OCI-M2 (cell line): ENCODE data around the gene RDM1.

Experiments
- DNase-seq: peaks from one replicate; lab custom pipeline; 2025; ENCODE audit not compliant: unreplicated experiment; lab: John Stamatoyannopoulos, UW

Gene RDM1

DNA sequence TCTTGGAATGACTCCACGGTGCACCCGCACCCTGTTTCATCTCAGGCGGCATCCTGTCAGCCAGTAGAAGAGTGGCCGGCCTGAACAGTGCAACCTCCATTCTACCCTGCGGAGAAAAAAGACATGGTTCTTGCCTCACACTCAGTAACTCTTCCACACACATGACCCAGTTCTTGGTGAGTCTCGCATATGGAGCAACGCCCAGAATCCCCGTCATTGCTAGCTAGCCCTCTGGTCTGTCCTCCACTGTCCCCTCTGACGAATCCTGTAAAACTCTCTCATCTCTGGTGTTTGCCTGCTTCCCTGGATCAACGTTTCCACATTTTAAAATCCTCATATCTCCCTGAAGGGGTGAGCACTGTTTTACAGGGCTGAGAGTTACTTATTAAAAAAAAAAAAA lies 4.2 kb upstream of the RDM1 start:
- no peak for DNase-seq

DNA sequence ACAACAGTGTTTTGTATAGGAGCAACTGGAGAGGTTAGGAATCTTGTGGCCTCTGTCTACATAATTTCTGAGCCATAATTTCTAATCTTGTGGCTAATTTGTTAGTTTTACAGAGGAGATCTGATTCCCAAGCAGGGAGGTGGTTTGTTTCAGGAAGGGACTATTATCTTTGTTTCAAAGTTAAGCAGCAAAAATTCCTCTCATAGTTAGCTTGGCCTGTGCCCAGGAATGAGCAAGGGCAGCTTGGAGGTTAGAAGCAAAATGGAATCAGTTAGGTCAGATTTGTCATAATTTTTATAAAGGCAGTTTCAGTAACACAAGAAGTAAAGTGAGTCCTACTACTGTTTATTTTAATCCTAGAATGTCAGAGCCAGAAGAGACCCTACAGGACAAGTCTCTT lies 2.0 kb upstream of the RDM1 start:
- DNase-seq = no peak

DNA sequence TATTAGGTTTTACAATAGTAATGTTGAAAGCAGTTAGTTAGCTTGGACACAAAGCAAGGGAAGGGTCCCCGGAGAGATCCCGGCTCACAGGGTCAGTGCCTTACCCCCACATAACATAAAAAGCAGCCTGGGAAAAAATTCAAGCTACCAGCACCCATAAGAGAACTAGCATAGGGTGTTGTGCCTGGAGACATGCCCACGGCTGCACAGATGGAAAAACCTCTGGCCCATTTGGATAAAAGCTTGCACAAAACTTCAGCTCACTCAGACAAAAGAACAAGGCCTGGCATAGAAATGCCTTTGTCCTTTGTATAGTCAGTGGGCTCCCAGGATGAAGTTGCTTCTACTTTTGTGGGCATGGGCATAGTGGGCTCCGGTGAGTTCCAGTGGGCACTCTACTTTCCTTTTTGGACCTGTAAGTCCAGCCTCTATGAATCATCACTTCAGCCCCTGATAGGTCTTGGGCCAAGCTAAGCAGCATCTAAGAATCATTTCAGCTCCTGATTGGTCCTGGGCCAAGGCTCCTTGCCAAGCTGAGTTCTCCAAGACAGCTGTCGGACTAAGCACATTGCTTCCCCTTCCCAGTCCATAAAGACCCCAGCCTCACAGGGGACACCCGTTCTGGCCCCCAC lies 1.3 kb upstream of the RDM1 start:
- DNase-seq = no peak

DNA sequence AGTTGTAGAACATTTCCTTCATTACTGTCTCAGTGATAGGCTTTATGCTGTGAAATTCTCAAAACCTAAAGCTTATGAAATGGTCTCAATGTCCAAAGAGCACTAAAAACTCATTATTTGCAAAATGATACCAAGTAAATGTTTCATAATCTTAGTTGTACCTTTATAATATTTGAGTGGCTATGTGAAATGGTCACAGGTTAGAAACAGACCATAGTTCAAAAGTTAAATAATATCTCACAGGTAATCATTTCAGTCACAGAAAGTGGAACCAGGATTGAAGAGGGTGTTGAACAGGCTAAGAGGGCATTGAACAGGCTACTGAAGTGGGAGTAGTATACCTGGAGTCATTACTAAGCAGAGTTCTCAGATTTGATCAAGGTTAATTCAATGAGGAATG lies 2.9 kb downstream of the RDM1 start:
- DNase-seq = no peak

DNA sequence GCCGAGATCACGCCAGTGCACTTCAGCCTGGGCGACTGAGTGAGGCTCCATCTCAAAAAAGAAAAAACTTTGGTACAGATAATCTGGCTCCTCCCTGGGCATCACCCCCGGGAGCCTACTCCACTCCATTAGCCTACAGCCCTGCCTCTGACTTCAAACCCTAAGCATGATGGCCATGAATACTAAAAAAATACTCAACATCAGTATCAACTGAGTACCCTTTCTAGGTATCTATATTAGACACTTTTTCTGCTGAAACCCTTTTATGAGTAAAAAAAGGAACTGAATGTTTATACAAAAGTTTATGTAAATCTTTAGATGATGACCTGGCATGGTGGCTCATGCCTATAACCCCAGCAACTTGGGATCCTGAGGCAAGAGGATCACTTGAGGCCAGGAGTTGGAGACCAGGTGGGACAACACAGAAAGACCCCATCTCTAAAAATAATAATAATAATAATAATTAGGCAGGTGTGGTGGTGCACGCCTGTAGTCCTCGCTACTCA lies 6.9 kb downstream of the RDM1 start:
- no peak for DNase-seq

DNA sequence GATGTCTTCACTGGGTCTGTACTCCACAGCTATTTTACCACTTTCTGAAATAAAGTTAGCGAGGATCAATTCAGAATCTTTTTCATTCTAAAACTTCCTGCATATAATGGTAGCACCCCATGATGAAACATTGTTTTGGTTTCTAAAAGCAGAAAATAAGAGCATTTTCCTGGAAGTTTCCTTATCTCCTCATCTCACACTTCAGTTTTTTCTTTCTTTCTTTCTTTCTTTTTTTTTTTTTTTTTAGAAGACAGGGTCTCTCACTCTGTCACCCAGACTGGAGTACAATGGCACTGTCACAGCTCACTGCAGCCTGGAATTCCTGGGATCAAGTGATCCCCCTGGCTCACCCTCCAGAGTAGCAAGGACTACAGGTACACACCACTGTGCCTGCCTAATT lies 10.3 kb downstream of the RDM1 start:
- no peak for DNase-seq

DNA sequence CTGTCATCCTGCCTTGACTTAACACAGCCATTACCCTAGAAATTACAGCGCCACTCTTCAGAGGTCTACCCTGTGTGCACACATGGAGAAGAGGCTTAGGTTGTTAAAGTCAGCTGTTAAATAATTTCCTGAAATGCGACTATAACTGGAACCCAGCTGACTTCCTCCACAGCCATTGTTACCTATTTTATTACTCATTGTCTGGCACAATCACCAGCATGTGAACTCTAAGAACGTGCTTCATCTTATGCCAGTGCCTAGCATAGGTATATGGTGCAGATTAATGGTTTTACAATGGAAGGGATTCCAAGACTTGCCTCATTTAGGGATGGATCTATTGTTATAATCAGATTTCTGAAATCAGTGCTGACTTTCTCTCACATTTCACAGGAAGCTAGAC lies 11.9 kb downstream of the RDM1 start:
- DNase-seq = no peak

DNA sequence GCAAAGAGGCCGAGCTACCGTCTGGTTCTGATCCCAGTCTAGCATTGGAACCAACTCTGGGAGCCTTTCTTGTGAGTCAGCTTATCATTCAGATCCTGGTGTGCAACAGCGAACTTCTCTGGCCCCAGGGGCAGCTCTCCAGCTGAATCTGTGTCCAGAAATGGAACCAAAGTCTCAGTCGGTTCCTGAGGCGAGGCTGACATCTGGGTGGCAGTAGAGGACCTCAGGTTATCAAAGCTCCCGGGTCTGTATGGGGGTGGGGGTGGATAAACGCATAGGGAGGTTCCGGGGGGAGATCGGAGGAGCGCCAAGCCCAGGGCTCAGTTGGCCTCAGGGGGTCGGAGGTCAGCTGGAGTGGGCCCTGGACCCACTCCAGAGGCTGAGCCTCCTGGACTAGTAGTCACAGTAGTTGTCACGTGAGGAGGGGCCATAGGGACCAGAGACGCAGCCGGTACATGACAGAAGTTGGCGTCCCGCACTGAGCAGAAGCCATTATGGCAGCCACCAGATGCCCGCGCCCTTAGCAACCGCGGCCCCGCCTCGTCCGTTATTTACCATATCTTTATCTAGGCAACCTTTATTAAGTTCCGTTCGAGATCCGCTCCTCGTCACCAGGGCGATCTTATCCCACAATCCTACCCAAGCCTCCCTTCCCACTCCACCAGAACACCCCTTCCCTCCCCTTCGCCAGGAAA lies 12.9 kb downstream of the RDM1 start:
- no peak for DNase-seq

DNA sequence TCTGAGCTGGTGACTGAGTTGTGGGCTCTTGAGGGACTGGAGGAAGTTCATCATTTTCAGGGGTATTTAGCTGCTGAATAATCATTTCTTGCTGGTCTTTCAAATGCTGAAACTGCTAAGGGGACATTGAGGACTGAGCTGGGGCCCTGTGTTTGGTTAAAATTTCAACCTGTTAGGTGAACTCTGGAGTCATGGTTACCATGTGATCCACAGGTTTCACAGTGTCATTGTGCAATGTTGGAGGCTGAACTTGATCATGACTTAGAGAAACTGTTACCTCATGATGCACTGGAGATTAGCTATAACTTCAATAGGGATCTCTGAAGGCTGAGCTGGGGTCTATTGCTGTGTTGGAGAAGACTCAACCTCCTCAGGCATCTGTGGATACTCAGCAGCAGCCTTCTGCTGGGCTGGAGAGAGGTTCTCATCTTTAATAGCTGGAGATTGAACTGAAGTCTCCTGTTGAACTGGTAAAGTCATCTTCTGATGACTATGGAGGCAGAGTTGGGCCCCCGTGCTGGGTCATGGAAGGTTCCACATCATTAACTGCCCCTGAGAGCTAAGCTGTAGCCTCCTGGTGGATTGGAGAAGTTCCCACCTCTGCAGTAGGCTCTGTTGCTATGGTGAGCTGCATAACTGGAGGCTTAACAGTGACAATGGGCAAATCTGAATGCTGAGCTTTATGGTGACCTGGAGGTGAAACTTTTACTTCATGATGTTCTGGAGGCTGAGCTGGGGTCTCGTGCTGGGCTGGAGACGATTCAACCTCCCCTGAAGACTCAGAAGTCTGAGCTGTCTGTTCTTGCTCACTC lies 15.2 kb downstream of the RDM1 start:
- no peak for DNase-seq

DNA sequence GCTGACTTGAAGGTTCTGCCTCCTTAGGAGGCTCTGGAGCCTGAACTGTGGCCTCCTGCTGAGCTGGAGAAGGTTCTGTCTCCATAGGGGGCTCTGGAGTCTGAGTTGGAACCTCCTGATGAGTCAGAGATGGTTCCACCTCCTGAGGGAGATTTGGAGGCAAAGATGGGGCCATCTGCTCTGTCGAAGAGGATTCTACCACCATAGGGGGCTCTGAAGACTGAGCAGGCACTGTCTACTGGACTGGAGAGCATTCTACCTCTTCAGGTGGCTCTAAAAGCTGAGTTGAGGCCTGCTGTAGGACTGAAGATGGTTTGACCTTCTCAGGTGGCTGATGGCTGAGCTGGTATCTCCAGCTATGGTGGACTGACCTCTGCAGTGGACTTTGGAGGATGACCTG lies 16.2 kb downstream of the RDM1 start:
- no peak for DNase-seq

DNA sequence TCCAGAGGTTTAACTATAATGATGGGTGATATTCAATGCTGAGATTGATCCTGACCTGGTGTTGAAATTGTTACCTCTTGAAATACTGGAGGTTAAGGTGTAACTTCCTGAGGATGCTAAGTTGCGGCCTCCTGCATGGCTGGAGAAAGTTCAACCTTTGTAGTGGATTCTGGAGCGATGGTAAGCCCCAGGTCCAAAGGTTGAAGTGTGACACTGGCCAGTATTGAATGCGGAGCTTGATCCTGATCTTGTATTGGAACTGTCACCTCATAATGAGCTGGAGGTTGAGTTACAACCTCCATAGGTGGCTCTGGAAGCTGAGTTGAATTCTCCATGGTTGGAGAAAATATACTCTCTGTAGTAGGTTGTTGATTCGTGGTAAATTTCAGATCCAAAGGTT lies 17.0 kb downstream of the RDM1 start:
- DNase-seq = no peak

DNA sequence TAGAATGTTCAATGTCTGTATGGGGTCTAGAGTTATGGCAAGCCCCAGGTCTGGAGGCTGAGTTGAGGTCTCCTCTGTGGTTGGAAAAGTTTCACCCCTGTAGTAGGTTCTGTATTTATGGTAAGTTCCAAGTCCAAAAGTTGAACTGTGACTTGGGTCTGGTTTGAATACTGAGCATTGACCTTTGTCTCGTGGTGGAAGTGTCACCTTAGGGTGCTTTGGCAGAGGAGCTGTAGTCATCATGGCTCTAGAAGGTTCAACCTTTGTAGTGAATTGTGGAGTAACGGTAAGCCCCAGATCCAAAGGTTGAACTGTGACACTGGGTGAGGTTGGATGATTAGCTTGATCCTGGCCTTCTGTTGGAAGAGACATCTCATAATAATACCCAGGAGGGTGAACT lies 17.6 kb downstream of the RDM1 start:
- no peak for DNase-seq

DNA sequence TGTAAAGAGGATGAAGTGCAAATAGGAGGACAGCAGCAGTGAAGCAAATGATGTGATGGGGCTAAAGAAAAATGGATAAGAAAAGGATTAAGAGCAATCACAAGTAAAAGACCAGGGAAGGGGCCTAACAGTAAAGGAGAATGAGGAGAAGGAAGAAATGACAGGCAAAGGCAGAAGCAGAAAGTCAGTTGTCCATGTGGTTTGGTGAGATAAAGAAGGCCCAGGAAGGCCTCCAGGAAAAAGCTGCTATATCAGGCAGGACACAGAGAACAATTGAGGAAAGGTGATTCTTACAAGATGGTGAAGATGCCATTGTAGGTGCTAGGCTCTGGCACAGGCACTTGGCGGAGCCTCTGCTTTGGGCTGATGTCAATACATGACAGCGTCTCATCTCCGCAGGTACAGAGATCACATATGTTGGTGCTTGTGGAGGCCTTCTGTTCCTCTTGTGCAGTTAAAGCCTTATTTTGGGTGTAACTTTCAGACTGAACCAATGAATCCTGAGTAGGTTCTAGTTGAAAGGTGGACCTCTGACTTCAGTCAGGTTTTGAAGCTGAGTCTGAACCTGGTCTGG lies 18.1 kb downstream of the RDM1 start:
- no peak for DNase-seq

DNA sequence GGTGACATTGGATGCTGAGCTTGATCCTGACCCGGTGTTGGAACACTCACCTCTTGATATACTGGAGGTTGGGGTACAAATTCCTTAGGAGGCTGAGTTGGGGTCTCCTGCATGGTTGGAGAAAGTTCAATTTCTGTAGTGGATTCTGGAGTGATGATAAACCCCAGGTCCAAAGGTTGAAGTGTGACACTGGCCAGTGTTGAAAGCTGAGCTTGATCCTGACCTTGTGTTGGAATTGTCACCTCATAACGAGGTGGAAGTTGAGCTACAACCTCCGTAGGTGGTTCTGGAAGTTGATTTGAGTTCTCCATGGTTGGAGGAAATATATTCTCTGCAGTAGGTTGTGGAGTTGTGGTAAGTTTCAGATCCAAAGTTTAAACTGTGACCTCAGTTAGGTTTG lies 21.2 kb downstream of the RDM1 start:
- DNase-seq = no peak

DNA sequence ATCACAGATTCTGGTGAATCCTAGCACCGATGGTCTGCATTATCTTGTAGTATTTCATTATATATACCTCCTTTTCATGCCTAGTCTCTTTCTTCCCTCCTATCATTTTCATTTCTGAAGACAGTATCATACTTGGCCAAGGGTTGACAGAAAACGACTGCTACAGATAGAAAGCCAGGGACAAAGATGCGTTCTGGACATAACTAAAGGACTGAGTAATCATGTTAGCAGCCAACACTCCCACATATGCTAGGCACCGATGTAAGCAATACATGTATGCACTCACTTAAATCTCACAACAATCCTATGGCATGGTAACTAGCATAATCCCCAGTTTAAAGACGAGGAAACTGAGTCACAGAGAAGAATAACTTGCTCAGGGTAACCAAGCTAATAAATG lies 22.9 kb downstream of the RDM1 start:
- no peak for DNase-seq

DNA sequence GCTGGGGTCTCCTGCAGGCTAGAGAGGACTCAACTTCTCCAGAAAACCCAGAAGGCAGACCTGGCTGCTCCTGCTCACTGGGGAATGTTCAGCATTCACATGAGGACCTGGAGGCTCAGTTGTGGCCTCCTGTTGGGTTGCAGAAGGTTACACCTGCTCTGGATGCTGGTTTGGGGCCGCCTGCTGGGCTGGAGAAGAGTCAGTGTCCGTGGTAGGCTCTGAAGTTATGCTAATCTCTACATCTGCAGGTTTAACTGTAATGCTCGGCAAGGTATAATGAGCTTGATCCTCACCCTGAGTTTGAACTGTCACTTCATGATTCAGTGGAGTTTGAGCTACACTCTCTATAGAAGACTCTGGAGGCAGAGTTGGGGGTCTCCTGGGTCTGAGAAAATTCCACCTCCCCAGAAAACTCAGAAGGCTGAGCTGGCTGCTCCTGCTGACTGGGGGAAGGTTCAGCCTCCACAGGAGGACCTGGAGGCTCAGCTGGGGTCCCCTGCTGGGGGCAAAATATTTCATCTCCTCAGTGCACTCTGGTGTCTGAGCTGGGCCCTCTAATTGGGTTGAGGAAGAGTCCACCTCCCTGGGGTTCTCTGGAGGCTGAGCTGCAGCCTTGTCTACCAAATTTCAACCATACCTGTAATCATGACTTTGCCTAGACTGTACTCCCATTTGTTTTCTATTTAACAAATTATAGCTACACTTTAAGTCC lies 23.5 kb downstream of the RDM1 start:
- no peak for DNase-seq

DNA sequence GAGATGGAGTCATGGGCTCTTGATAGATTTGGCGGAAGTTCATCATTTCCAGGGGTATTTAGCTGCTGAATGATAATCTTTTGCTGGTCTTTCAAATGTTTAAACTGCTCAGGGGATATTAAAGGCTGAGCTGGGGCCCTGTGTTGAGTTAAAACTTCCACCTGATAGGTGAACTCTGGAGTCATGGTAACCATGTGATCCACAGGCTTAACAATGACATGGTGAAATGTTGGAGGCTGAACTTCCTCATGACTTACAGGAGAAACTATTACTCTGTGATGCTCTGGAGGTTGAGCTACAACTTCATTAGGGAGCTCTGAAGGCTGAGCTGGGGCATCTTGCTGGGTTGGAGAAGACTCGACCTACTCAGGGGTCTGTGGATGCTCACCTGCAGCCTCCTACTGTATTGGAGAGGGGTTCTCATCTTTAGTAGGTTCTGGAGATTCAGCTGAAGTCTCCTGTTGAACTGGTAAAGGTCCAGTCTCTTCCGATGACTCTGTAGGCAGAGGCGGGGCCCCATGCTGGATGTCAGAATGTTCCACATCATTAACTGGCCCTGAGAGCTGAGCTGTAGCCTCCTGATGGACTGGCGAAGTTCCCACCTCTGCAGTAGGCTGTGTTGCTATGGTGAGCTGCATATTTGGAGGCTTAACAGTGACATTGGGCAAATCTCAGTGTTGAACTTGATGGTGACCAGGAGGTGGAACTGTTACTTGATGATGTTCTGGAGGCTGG lies 24.2 kb downstream of the RDM1 start:
- no peak for DNase-seq

DNA sequence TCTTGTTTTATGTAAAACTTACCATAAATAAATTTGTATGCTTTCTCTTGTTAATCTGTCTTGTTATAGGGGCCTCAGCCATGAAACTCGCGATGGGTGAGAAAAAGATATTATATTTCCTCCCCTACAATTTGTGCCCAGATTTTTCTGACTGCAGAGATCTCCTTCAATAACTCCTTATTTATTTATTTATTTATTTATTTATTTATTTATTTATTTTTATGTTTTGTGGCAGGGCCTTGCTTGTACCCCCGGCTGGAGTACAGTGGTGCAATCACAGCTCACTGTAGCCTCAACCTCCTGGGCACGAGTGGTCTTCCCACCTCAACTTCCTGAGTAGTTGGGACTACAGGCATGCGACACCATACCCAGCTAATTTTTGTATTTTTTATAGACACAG lies 27.1 kb downstream of the RDM1 start:
- DNase-seq = no peak

DNA sequence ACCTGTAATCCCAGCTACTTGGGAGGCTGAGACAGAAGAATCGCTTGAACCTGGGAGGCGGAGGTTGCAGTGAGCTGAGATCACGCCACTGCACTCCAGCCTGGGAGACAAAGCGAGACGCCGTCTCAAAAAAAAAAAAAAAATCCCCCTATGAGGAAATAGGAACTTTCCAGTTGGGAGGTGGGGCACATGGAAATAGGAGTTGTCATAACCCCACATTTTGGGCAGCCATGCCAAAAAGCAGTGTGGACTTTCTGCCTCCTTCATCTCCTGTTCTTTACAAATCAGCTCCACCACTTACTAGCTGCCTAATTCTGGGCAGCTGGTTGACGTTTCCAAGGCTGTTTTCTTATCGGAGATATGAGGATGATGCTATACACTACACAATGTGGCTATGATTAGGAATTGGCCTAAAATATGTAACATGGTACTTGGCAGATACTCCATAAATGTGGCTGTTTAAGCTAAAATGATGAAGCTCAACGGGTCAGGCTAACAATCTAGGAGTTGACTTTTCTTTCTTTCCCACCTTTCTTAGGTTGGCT lies 28.9 kb downstream of the RDM1 start:
- DNase-seq = no peak
